Endodermal cell (in vitro differentiated cells): ENCODE results near the gene ACMSD. TPM values are rescaled to one million over a fixed set of nuclear protein-coding genes. Genes with fewer than 3 reads are reported as not detected.

ENCODE experiments used
- DNase-seq: peaks from one replicate; pipeline ENCODE4 v3.0.0-alpha.2; 2017
- H3K27ac ChIP-seq: 2 replicates; pipeline ENCODE4 v1.5.1; 2013; ENCODE audit warnings: mild to moderate bottlenecking, low read depth, low read length, moderate library complexity
- H3K27me3 ChIP-seq: 2 replicates; pipeline ENCODE4 v1.6.1; 2013; ENCODE audit warnings: mild to moderate bottlenecking, low read length, moderate library complexity; ENCODE audit not compliant: insufficient read depth, control insufficient read depth, poor library complexity, severe bottlenecking
- H3K36me3 ChIP-seq: 2 replicates; pipeline ENCODE4 v1.7.0; 2013; ENCODE audit warnings: mild to moderate bottlenecking, low read length, moderate library complexity; ENCODE audit not compliant: control insufficient read depth, insufficient read depth
- H3K4me1 ChIP-seq: one replicate; pipeline ENCODE4 v1.7.0; 2013; ENCODE audit warnings: low read length; ENCODE audit not compliant: control insufficient read depth, insufficient read depth
- H3K4me3 ChIP-seq: 2 replicates; pipeline ENCODE4 v1.5.1; 2013; ENCODE audit warnings: mild to moderate bottlenecking, low read length, moderate library complexity
- H3K9ac ChIP-seq: 2 replicates; pipeline ENCODE4 v1.6.1; 2013; ENCODE audit warnings: mild to moderate bottlenecking, low read length, moderate library complexity; ENCODE audit not compliant: poor library complexity, severe bottlenecking; ENCODE audit errors: extremely low read depth
- H3K9me3 ChIP-seq: 2 replicates; pipeline ENCODE4 v1.6.1; 2013; ENCODE audit warnings: mild to moderate bottlenecking, low read length, moderate library complexity; ENCODE audit not compliant: control insufficient read depth
- H3K27ac Mint-ChIP-seq: 2 replicates; pipeline ENCODE4 v1.8.0; 2020; ENCODE audit warnings: mixed read lengths
- H3K27me3 Mint-ChIP-seq: 2 replicates; pipeline ENCODE4 v1.8.0; 2021; ENCODE audit warnings: mild to moderate bottlenecking, mixed read lengths; ENCODE audit not compliant: insufficient read depth
- H3K36me3 Mint-ChIP-seq: 2 replicates; pipeline ENCODE4 v1.8.0; 2020; ENCODE audit warnings: low read depth, mixed read lengths
- H3K4me1 Mint-ChIP-seq: 2 replicates; pipeline ENCODE4 v1.8.0; 2020; ENCODE audit warnings: mixed read lengths
- H3K4me3 Mint-ChIP-seq: 2 replicates; pipeline ENCODE4 v1.8.0; 2020; ENCODE audit warnings: mild to moderate bottlenecking, moderate library complexity, mixed read lengths
- H3K9me3 Mint-ChIP-seq: 2 replicates; pipeline ENCODE4 v1.8.0; 2020; ENCODE audit warnings: mild to moderate bottlenecking, mixed read lengths
- CTCF ChIP-seq: fragments of 200-600 bp; sonication (generic); conservative IDR thresholded peaks from 2 replicates; pipeline ENCODE4 v1.5.0; 2021; ENCODE audit warnings: antibody characterized with exemption, mild to moderate bottlenecking
- WGBS, 2 experiments: methylation state at CpG; one replicate each; pipeline versions ENCODE4 v1.1.5 to v1.1.7; 2013; ENCODE audit warnings: missing lambda C conversion rate in 2 of 2, mixed read lengths in 1 of 2; ENCODE audit not compliant: insufficient coverage in 1 of 2, insufficient read length in 1 of 2; 5-methylcytosine and 5-hydroxymethylcytosine counted together
- total RNA-seq, 2 donors: library from RNA; stranded (reverse); fragmentation: NEBNext Ultra II Directional in 1 of 2; extraction: Animal tissue kit (Norgen Biotek cat#: 25700) in 1 of 2; gene quantifications; 2 replicates in 1 of 2; 3 replicates in 1 of 2; pipeline ENCODE4 v1.2.1, GENCODE V29; 2021

Gene ACMSD
- total RNA-seq, 2 donors from 2014 or later, result not detected

- Mint-ChIP-seq H3K36me3 (peaks cover 11% of the 10 kb centered on the region), H3K4me1 (peaks cover 5% of the 10 kb centered on the region), H3K4me3 (peak overlapping the region; percentile 100), H3K27ac (peak overlapping the region; percentile 100), H3K9me3 (peaks cover 14% of the 10 kb centered on the region), H3K27me3 (no peaks in the 10 kb centered on the region)
- no peaks in the 10 kb centered on the region for H3K4me1 ChIP-seq
- H3K27me3 ChIP-seq, result no peaks in the 10 kb centered on the region
- DNase-seq, result no peak
- 1% methylated on average over 15 to 36 of the region's 38 CpGs for WGBS, 2 experiments
- H3K36me3 ChIP-seq, result peaks cover 16% of the 10 kb centered on the region
- peak overlapping the region; percentile 93 for H3K4me3 ChIP-seq
- peak; percentile 61 for TF ChIP-seq CTCF
- H3K9ac ChIP-seq, result peak overlapping the region; percentile 100
- no peaks in the 10 kb centered on the region for H3K9me3 ChIP-seq
- peak overlapping the region; percentile 93 for H3K27ac ChIP-seq
These were observed 79.6 kb downstream of the ACMSD start for GRCh38 chr2:134917888-134918525.

DNA sequence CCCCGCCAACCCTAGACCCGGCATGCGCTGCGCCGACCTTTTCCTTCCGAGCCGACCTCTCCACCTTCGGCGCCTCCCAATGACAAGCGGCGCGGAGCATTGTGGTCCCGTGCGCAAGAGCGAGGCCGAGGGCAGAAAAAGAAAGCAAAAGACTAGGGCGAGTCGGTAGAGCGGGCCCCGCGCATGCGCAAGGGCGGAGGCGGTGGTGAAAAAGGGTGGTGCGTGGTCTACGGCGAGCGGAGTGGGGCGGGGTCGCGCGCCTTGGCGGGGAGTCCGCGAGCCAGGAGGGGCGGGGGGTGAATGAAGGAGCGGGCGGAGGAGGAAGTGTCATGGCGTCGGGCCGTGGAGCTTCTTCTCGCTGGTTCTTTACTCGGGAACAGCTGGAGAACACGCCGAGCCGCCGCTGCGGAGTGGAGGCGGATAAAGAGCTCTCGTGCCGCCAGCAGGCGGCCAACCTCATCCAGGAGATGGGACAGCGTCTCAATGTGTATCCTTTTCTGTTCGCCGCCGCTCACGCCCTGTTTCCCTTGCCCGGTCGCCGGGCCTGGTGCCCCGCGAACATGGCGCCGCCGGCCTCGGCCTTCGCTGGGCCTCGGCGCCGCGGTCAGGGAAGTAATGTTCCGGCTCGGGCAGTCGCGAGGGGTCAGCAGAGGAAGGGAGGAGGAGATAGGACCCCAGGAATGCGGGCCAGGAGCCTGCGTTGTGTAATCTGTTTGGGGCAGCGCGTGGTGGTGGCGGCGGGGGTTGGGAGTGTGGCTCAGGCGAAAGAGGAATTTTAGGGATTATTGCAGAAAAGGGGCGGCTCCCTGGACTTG lies 80.3 kb downstream of the ACMSD start, which contains the start of gene CCNT2:
Gene CCNT2, plus strand, starts transcription at position 297 of the 815 bp plus-strand sequence. Its CDS starts 33 bp downstream, at position 330.
- peak; percentile 30 for TF ChIP-seq CTCF
- peak within 1 kb of the TSS; percentile 98 for H3K4me3 ChIP-seq
- Mint-ChIP-seq H3K36me3 (peaks cover 9% of the 10 kb centered on the region), H3K9me3 (peaks cover 8% of the 10 kb centered on the region), H3K4me3 (peak within 1 kb of the TSS; percentile 100), H3K4me1 (peaks cover 5% of the 10 kb centered on the region), H3K27me3 (no peaks in the 10 kb centered on the region), H3K27ac (peak within 1 kb of the TSS; percentile 100)
- peak within 1 kb of the TSS; percentile 97 for H3K27ac ChIP-seq
- 0% methylated on average over 29 to 83 of the region's 83 CpGs for WGBS, 2 experiments
- no peaks in the 10 kb centered on the region for H3K9me3 ChIP-seq
- no peaks in the 10 kb centered on the region for H3K27me3 ChIP-seq
- no peaks in the 10 kb centered on the region for H3K4me1 ChIP-seq
- peak within 1 kb of the TSS; percentile 100 for H3K9ac ChIP-seq
- peaks cover 21% of the 10 kb centered on the region for H3K36me3 ChIP-seq
- peak; percentile 100 for DNase-seq

GRCh38 chr2:134919341-134920210 lies 81.2 kb downstream of the ACMSD start:
- H3K27ac Mint-ChIP-seq, result peak overlapping the region; percentile 100
- TF ChIP-seq CTCF, result no peak
- no peaks in the 10 kb centered on the region for H3K27me3 ChIP-seq
- no peaks in the 10 kb centered on the region for H3K27me3 Mint-ChIP-seq
- no peaks in the 10 kb centered on the region for H3K9me3 ChIP-seq
- peak overlapping the region; percentile 100 for H3K9ac ChIP-seq
- peaks cover 5% of the 10 kb centered on the region for H3K4me1 Mint-ChIP-seq
- H3K36me3 Mint-ChIP-seq, result peaks cover 15% of the 10 kb centered on the region
- no peak for DNase-seq
- WGBS, 2 experiments, result 0 to 1% methylated on average over 16 to 28 of the region's 30 CpGs
- H3K27ac ChIP-seq, result peak overlapping the region; percentile 97
- H3K9me3 Mint-ChIP-seq, result peaks cover 1% of the 10 kb centered on the region
- H3K36me3 ChIP-seq, result peaks cover 30% of the 10 kb centered on the region
- H3K4me3 Mint-ChIP-seq, result peak overlapping the region; percentile 100
- no peaks in the 10 kb centered on the region for H3K4me1 ChIP-seq
- H3K4me3 ChIP-seq, result peak overlapping the region; percentile 98
